ENCODE measurements around the gene PCDHGB3. TPM values are rescaled to one million over a fixed set of nuclear protein-coding genes. Genes with fewer than 3 reads are reported as not detected.
A peak's percentile ranks its signal among the peaks of the same experiment; 100 is the strongest.

Gene PCDHGB3
- total and polyA plus RNA-seq, 12 donors: 0.03 to 7.1 (median 2.4) TPM

DNA sequence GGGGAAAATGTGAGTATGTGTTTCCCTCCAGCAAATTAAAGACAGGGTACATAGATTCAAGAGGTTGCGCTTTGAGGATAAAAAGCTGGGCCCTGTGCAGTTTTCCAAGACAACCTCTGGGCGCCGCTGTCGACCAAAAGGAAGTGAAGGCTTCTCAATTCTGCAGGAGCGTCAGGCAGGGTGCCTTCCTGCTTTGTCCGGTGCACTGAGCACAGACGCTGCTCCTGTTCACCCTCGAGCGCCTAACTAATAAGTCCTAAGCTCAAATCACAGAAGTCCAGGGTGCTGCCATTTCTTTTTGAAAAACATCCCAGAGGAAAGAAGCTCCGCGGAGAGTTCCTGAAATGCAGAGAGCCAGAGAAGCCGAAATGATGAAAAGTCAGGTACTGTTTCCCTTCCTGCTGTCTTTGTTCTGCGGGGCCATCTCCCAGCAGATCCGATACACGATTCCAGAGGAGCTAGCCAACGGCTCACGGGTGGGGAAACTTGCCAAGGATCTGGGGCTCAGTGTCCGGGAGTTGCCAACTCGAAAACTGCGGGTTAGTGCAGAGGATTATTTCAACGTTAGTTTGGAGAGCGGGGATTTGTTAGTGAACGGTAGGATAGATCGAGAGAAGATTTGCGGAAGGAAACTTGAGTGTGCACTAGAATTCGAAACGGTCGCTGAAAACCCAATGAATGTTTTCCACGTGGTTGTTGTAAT is 20.0 kb upstream of the PCDHGB3 start, which contains the start of gene PCDHGB1:
Gene PCDHGB1, plus strand, starts transcription at position 183 of the 703 bp plus-strand sequence. Its CDS starts 162 bp downstream, at position 345.
- TF ChIP-seq CTCF (IDR thresholded peaks at IDR 0.05): peak in 4 of 6 experiments; percentile 16 to 29 (median 22)
- no peak for TF ChIP-seq POLR2A (IDR thresholded peaks at IDR 0.05)
- no peaks in the 10 kb centered on the region for H3K27me3 ChIP-seq
- no peaks in the 10 kb centered on the region for H3K4me1 ChIP-seq (replicated peaks in 1 of 2)
- intact Hi-C loops (cut with DNase I): no loop called here
- peaks cover 0 to 14% (median 13%) of the 10 kb centered on the region in 3 donors for H3K9me3 ChIP-seq (replicated peaks in 1 of 3)
- WGBS, 4 donors: 16 to 31% (median 21%) methylated on average over 28 to 29 of the region's 29 CpGs
- peak in 2 of 7 donors; percentile 35 to 46 for DNase-seq
- H3K27ac ChIP-seq: no peak within 1 kb of the TSS
- H3K36me3 ChIP-seq (replicated peaks in 1 of 2): no peaks in the 10 kb centered on the region
- peak within 1 kb of the TSS in 1 of 4 donors; percentile 33 for H3K4me3 ChIP-seq

- 24 to 59% (median 25%) methylated on average over 9 to 34 of the region's 36 CpGs for WGBS, 4 donors
- Histone ChIP-seq H3K27ac (no peak overlapping the region), H3K4me1 (replicated peaks in 1 of 2) (no peaks in the 10 kb centered on the region), H3K4me3 (no peak overlapping the region), H3K27me3 (no peaks in the 10 kb centered on the region), H3K9me3 (replicated peaks in 1 of 3) (peaks cover 0 to 18% (median 14%) of the 10 kb centered on the region in 3 donors), H3K36me3 (replicated peaks in 1 of 2) (no peaks in the 10 kb centered on the region)
- DNase-seq: no peak
- no peak for TF ChIP-seq CTCF (IDR thresholded peaks at IDR 0.05)
- TF ChIP-seq POLR2A (IDR thresholded peaks at IDR 0.05): no peak
- intact Hi-C loops (cut with DNase I): no loop called here
Measured at GRCh38 chr5:141351591-141351990, 18.5 kb upstream of the PCDHGB3 start.

DNA sequence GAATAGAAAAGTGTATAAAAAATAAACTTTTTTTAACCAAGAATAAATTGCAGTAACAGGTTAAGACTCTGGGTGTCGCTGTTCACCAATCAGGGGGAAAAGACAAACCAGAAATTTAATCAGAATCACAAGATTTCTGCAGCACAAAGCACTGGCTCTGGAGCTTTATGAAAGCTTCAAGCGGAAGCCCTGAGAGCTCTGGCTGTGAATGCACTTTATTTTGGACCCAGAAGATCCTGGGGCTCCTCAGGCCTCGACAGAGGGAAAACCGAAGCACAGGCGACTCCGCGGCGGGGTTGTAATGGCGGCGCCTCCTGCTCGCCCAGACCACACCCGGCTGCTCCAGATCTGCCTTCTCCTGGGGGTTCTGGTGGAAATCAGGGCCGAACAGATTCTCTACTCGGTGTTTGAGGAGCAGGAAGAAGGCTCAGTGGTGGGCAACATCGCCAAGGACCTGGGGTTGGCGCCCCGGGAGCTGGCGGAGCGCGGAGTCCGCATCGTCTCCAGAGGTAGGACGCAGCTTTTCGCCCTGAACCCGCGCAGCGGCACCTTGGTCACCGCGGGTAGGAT is 15.1 kb upstream of the PCDHGB3 start, which contains the start of gene PCDHGA4:
Gene PCDHGA4, plus strand, starts transcription at position 122 of the 570 bp plus-strand sequence. Its CDS starts 87 bp downstream, at position 209.
- peak within 1 kb of the TSS in 1 of 4 donors; percentile 45 for H3K4me3 ChIP-seq
- H3K27ac ChIP-seq: no peak within 1 kb of the TSS
- H3K4me1 ChIP-seq (replicated peaks in 1 of 2): no peaks in the 10 kb centered on the region
- no peaks in the 10 kb centered on the region for H3K36me3 ChIP-seq (replicated peaks in 1 of 2)
- H3K27me3 ChIP-seq: no peaks in the 10 kb centered on the region
- 11 to 16% (median 14%) methylated on average over 26 to 29 of the region's 29 CpGs for WGBS, 4 donors
- intact Hi-C loops (cut with DNase I): no loop called here
- TF ChIP-seq CTCF (IDR thresholded peaks at IDR 0.05) (peak in 3 of 6 experiments; percentile 13 to 45 (median 17)), POLR2A (IDR thresholded peaks at IDR 0.05) (no peak)
- H3K9me3 ChIP-seq (replicated peaks in 1 of 3): peaks cover 0 to 14% (median 13%) of the 10 kb centered on the region in 3 donors
- DNase-seq: no peak

- DNase-seq: no peak
- no peak for TF ChIP-seq CTCF (IDR thresholded peaks at IDR 0.05)
- TF ChIP-seq POLR2A (IDR thresholded peaks at IDR 0.05): no peak
- Histone ChIP-seq H3K36me3 (replicated peaks in 1 of 2) (no peaks in the 10 kb centered on the region), H3K9me3 (replicated peaks in 1 of 3) (peaks cover 0 to 15% (median 14%) of the 10 kb centered on the region in 3 donors), H3K4me1 (replicated peaks in 1 of 2) (no peaks in the 10 kb centered on the region), H3K27ac (no peak overlapping the region), H3K4me3 (peak overlapping the region in 1 of 4 donors; percentile 45), H3K27me3 (no peaks in the 10 kb centered on the region)
- 40 to 63% (median 47%) methylated on average over 24 of the region's 24 CpGs for WGBS, 4 donors
- intact Hi-C loops (cut with DNase I): no loop called here
Measured at GRCh38 chr5:141355641-141356040, 14.4 kb upstream of the PCDHGB3 start.
